GM13976 (cell line): ENCODE data around the gene HDAC1.
"Not testable (repeated sequence)": the region's sequence is repeated elsewhere in the genome, so short reads cannot be mapped to it uniquely, and the experiment has no call there.

Source experiments
- DNase-seq: peaks from one replicate; pipeline ENCODE4 v3.0.0; 2012; ENCODE audit warnings: low spot score
- CTCF ChIP-seq: IDR thresholded peaks from 2 replicates; pipeline ENCODE4 v1.5.1; 2012; ENCODE audit warnings: borderline replicate concordance, mild to moderate bottlenecking; ENCODE audit not compliant: insufficient read depth; ENCODE audit errors: extremely low read depth, missing control alignments, control extremely low read depth
- in situ Hi-C: fragments of 300-500 bp; cut with MboI; formaldehyde crosslinking; loops from one replicate; pipeline ENCODE4 v1.12.0; 2022; ENCODE audit warnings: low sequenced_read_pairs, mixed read lengths, inconsistent platforms; ENCODE audit not compliant: unreplicated experiment

HDAC1 gene

GRCh38 chr1:32250893-32251716, 40.8 kb upstream of the HDAC1 start, which contains the start of gene LCK:
LCK (plus strand) TSS chr1:32251265; CDS start chr1:32274330, 23,065 bp downstream.
- in situ Hi-C loops: no loop called here
- DNase-seq: peak; percentile 71
- no peak for TF ChIP-seq CTCF

GRCh38 chr1:32255072-32256071, 36.5 kb upstream of the HDAC1 start:
- no peak for DNase-seq
- in situ Hi-C loops: no loop called here
- no peak for TF ChIP-seq CTCF

GRCh38 chr1:32256473-32257226, 35.2 kb upstream of the HDAC1 start:
- DNase-seq: no peak
- no peak for TF ChIP-seq CTCF
- in situ Hi-C loops: no loop called here

GRCh38 chr1:32257227-32257508, 34.7 kb upstream of the HDAC1 start:
- no peak for TF ChIP-seq CTCF
- DNase-seq: no peak
- in situ Hi-C loops: no loop called here

DNA sequence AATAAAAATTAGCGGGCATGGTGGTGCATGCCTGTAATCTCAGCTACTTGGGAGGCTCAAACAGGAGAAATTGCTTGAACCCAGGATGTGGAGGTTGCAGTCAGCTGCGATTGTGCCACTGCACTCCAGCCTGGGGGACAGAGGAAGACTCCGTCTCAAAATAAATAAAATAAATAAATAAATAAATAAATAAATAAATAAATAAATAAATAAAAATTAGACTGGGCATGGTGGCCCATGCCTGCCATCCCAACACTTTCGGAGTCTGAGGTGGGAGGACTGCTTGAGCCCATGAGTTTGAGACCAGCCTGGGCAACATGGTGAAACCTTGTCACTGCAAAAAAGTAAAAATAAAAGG, 28.7 kb upstream of the HDAC1 start:
- in situ Hi-C loops, DNase-seq: not testable (repeated sequence)

DNA sequence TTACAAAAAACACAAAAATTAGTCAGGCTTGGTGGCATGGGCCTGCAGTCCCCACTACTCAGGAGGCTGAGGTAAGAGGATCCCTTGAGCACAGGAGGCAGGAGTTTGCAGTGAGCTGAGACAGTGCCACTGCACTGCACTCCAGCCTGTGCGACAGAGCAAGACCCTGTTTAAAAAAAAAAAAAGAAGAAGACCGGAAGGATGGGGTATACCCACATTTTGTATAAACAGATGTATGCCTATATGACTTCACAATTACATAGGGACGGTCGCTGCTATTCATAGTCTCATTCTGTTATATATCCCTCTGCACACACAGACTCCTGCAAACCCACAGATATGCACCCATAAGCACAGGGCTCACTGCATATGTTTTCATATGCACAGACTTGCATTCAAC, 28.1 kb upstream of the HDAC1 start:
- in situ Hi-C loops: no loop called here
- no peak for DNase-seq
- TF ChIP-seq CTCF: no peak
